Natural killer cell (primary cell): ENCODE measurements around the gene MST1. TPM values are rescaled to one million over a fixed set of nuclear protein-coding genes. Genes with fewer than 3 reads are reported as not detected.
A peak's percentile ranks its signal among the peaks of the same experiment; 100 is the strongest.
"Not testable (repeated sequence)": the region's sequence is repeated elsewhere in the genome, so short reads cannot be mapped to it uniquely, and the experiment has no call there.

Source experiments
- ATAC-seq, 3 donors: fragments of 150-1000 bp in 2 of 3; fragments of 200-7000 bp in 1 of 3; cut with Tn5 transposase; 1 replicate in 1 of 3; 2 replicates in 2 of 3; pipeline ENCODE4 v1.10.0; 2021; ENCODE audit warnings: mild to moderate bottlenecking in 2 of 3, moderate library complexity in 2 of 3
- DNase-seq, 2 donors: peaks; one replicate each; pipeline versions ENCODE4 v3.0.0 to v3.0.0-alpha.2; 2013 to 2021; ENCODE audit warnings: mixed read lengths in 1 of 2
- H3K27ac ChIP-seq: one replicate; pipeline ENCODE4 v1.5.1; 2013; ENCODE audit warnings: mild to moderate bottlenecking, low read length
- H3K27me3 ChIP-seq: one replicate; pipeline ENCODE4 v1.6.1; 2013; ENCODE audit warnings: low read length; ENCODE audit not compliant: control insufficient read depth, insufficient read depth
- H3K36me3 ChIP-seq: one replicate; pipeline ENCODE4 v1.6.1; 2013; ENCODE audit warnings: low read length; ENCODE audit not compliant: control insufficient read depth, insufficient read depth
- H3K4me1 ChIP-seq: one replicate; pipeline ENCODE4 v1.6.1; 2013; ENCODE audit warnings: low read length; ENCODE audit not compliant: control insufficient read depth, insufficient read depth
- H3K4me3 ChIP-seq: one replicate; pipeline ENCODE4 v1.5.1; 2013; ENCODE audit warnings: low read length
- H3K9me3 ChIP-seq: one replicate; pipeline ENCODE4 v1.6.1; 2013; ENCODE audit warnings: low read length; ENCODE audit not compliant: control insufficient read depth, insufficient read depth
- H3K27ac Mint-ChIP-seq, 2 donors: one replicate each; pipeline ENCODE4 v1.8.0; 2022; ENCODE audit warnings: mild to moderate bottlenecking in 2 of 2, mixed read lengths in 2 of 2, moderate library complexity in 1 of 2
- H3K27me3 Mint-ChIP-seq, 2 donors: one replicate each; pipeline ENCODE4 v1.8.0; 2022; ENCODE audit warnings: low read depth in 2 of 2, mixed read lengths in 2 of 2
- H3K36me3 Mint-ChIP-seq: one replicate; pipeline ENCODE4 v1.8.0; 2022; ENCODE audit warnings: mixed read lengths
- H3K4me1 Mint-ChIP-seq, 2 donors: one replicate each; pipeline ENCODE4 v1.8.0; 2022; ENCODE audit warnings: mixed read lengths in 2 of 2
- H3K4me3 Mint-ChIP-seq: one replicate; pipeline ENCODE4 v1.8.0; 2022; ENCODE audit warnings: mild to moderate bottlenecking, moderate library complexity, mixed read lengths
- H3K9me3 Mint-ChIP-seq, 2 donors: one replicate each; pipeline ENCODE4 v1.8.0; 2022; ENCODE audit warnings: mixed read lengths in 2 of 2
- WGBS: methylation state at CpG from one replicate; pipeline ENCODE4 v1.1.7; 2013; ENCODE audit warnings: missing lambda C conversion rate; ENCODE audit not compliant: insufficient coverage; 5-methylcytosine and 5-hydroxymethylcytosine counted together
- intact Hi-C: fragments of 100-400 bp; cut with micrococcal nuclease; formaldehyde crosslinking; loops from one replicate; pipeline ENCODE4 v1.14.2; 2022
- total RNA-seq, 4 donors: library from RNA; stranded (reverse); fragments of 120-200 nt in 1 of 4; gene quantifications; one replicate each; pipeline versions ENCODE4 v1.2.3 to v1.2.4, GENCODE V29; 2013 to 2022

Gene MST1
- total RNA-seq, 3 donors from 2014 or later (not counting 1 experiment from before 2014, with no cell fraction given): 9.5 to 19.1 (median 15.2) TPM

GRCh38 chr3:49688338-49689045, 782 bp downstream of the MST1 start:
- H3K4me1 Mint-ChIP-seq: peaks cover 27 to 41% of the 10 kb centered on the region in 2 donors
- not testable (repeated sequence) for H3K36me3 ChIP-seq, H3K9me3 Mint-ChIP-seq, H3K9me3 ChIP-seq, H3K27me3 Mint-ChIP-seq, H3K27me3 ChIP-seq, ATAC-seq, H3K36me3 Mint-ChIP-seq
- H3K4me3 Mint-ChIP-seq: peak overlapping the region; percentile 99
- peak overlapping the region; percentile 91 to 96 for H3K27ac Mint-ChIP-seq
- WGBS: 98% methylated on average over 6 of the region's 7 CpGs
- DNase-seq: peak in 1 of 2 donors; percentile 42
- Histone ChIP-seq H3K27ac (peak overlapping the region; percentile 61), H3K4me3 (peak overlapping the region; percentile 86), H3K4me1 (peaks cover 44% of the 10 kb centered on the region)
- intact Hi-C loops: loop anchor here (2.0 kb wide), 1 partner anchor 30 kb away; the partner anchor contains the start of gene AMIGO3

- ATAC-seq, DNase-seq, H3K27ac ChIP-seq, H3K9me3 Mint-ChIP-seq, intact Hi-C loops, H3K4me3 ChIP-seq, H3K9me3 ChIP-seq, H3K27ac Mint-ChIP-seq, H3K36me3 Mint-ChIP-seq, H3K27me3 Mint-ChIP-seq, H3K27me3 ChIP-seq: not testable (repeated sequence)
- peaks cover 14% of the 10 kb centered on the region for H3K36me3 ChIP-seq
- Mint-ChIP-seq H3K4me3 (peak overlapping the region; percentile 50), H3K4me1 (peaks cover 23 to 37% of the 10 kb centered on the region in 2 donors)
- WGBS: 94% methylated on average over 12 of the region's 12 CpGs
- peaks cover 44% of the 10 kb centered on the region for H3K4me1 ChIP-seq
Observed at GRCh38 chr3:49687424-49687795, 1.9 kb downstream of the MST1 start.

GRCh38 chr3:49686769-49687423, 2.4 kb downstream of the MST1 start:
- H3K27me3 Mint-ChIP-seq, intact Hi-C loops, H3K27me3 ChIP-seq, H3K36me3 Mint-ChIP-seq, H3K9me3 Mint-ChIP-seq, H3K27ac ChIP-seq, H3K9me3 ChIP-seq, H3K27ac Mint-ChIP-seq: not testable (repeated sequence)
- peak in 1 of 2 donors; percentile 45 for DNase-seq
- Mint-ChIP-seq H3K4me1 (peaks cover 22 to 35% of the 10 kb centered on the region in 2 donors), H3K4me3 (peak overlapping the region; percentile 50)
- Histone ChIP-seq H3K4me1 (peaks cover 44% of the 10 kb centered on the region), H3K4me3 (peak overlapping the region; percentile 31), H3K36me3 (peaks cover 19% of the 10 kb centered on the region)
- WGBS: 21% methylated on average over 44 of the region's 44 CpGs
- ATAC-seq: peak; percentile 19 to 26 (median 23)

- WGBS: 3% methylated on average over 19 of the region's 29 CpGs
- ATAC-seq (peak in 2 of 3 donors; percentile 5 to 6), DNase-seq (peak in 1 of 2 donors; percentile 42)
- Histone ChIP-seq H3K4me3 (peak overlapping the region; percentile 31), H3K4me1 (peaks cover 41% of the 10 kb centered on the region), H3K36me3 (peaks cover 22% of the 10 kb centered on the region)
- H3K27me3 Mint-ChIP-seq, H3K9me3 ChIP-seq, H3K36me3 Mint-ChIP-seq, H3K27me3 ChIP-seq, H3K27ac Mint-ChIP-seq, intact Hi-C loops, H3K9me3 Mint-ChIP-seq, H3K27ac ChIP-seq: not testable (repeated sequence)
- H3K4me1 Mint-ChIP-seq: peaks cover 22 to 31% of the 10 kb centered on the region in 2 donors
- H3K4me3 Mint-ChIP-seq: peak overlapping the region; percentile 65
Observed at GRCh38 chr3:49686346-49686745, 2.9 kb downstream of the MST1 start.

GRCh38 chr3:49685846-49686245, 3.4 kb downstream of the MST1 start:
- peak in 1 of 3 donors; percentile 7 for ATAC-seq
- DNase-seq, H3K27me3 Mint-ChIP-seq, H3K4me3 ChIP-seq, intact Hi-C loops, H3K27ac Mint-ChIP-seq, H3K9me3 Mint-ChIP-seq, H3K27me3 ChIP-seq, H3K36me3 Mint-ChIP-seq, H3K9me3 ChIP-seq, H3K27ac ChIP-seq: not testable (repeated sequence)
- 31% methylated on average over 33 of the region's 36 CpGs for WGBS
- Histone ChIP-seq H3K36me3 (peaks cover 26% of the 10 kb centered on the region), H3K4me1 (peaks cover 38% of the 10 kb centered on the region)
- Mint-ChIP-seq H3K4me1 (peaks cover 22 to 26% of the 10 kb centered on the region in 2 donors), H3K4me3 (peak overlapping the region; percentile 35)

GRCh38 chr3:49685103-49685502, 4.2 kb downstream of the MST1 start:
- WGBS: 97% methylated on average over 2 of the region's 10 CpGs
- peaks cover 30% of the 10 kb centered on the region for H3K4me1 ChIP-seq
- H3K27me3 Mint-ChIP-seq, H3K27me3 ChIP-seq, H3K9me3 Mint-ChIP-seq, H3K36me3 Mint-ChIP-seq, H3K27ac ChIP-seq, DNase-seq, H3K9me3 ChIP-seq, H3K4me3 ChIP-seq, ATAC-seq, intact Hi-C loops, H3K27ac Mint-ChIP-seq: not testable (repeated sequence)
- H3K4me1 Mint-ChIP-seq: peaks cover 19 to 24% of the 10 kb centered on the region in 2 donors
- H3K36me3 ChIP-seq: peaks cover 34% of the 10 kb centered on the region
- H3K4me3 Mint-ChIP-seq: peak overlapping the region; percentile 9

- H3K27me3 ChIP-seq, H3K9me3 Mint-ChIP-seq, H3K27ac Mint-ChIP-seq: not testable (repeated sequence)
Observed at GRCh38 chr3:49684453-49684852, 4.8 kb downstream of the MST1 start.

More at GRCh38 chr3:49684453-49684852, 4.8 kb downstream of the MST1 start:
- H3K36me3 ChIP-seq: peaks cover 40% of the 10 kb centered on the region
- H3K27ac ChIP-seq, H3K9me3 ChIP-seq, H3K4me3 Mint-ChIP-seq, H3K36me3 Mint-ChIP-seq, intact Hi-C loops, ATAC-seq, H3K4me3 ChIP-seq, DNase-seq, H3K27me3 Mint-ChIP-seq: not testable (repeated sequence)
- H3K4me1 Mint-ChIP-seq: peaks cover 18 to 21% of the 10 kb centered on the region in 2 donors
- peaks cover 24% of the 10 kb centered on the region for H3K4me1 ChIP-seq
- WGBS: 100% methylated on average over 2 of the region's 2 CpGs
